ENCODE data around the gene EML4. TPM values are rescaled to one million over a fixed set of nuclear protein-coding genes. Genes with fewer than 3 reads are reported as not detected.

Gene EML4
- total and polyA plus RNA-seq, 10 of the 15 experiments (the other 5 are each of a cell fraction or from before 2014, with no cell fraction given): 23.1 to 91.3 (median 77.4) TPM

DNA sequence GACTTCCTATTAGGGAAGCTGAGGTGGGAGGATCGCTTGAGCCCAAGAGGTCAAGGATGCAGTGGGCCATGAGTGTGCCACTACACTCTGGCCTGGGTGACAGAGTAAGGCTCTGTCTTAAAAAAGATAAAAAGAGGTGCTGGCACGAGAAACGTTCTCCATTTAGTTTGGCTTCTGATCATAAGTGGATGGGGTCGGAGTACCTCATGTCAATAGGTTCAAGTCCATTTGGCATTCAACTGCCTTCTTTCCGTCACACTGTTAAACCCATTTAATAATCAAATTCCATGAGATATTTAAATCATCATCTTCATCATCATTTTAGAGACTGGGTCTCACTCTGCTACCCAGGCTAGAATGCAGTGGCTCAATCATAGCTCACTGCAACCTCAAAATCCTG is 182.7 kb downstream of the EML4 start (continued):
- TF ChIP-seq, protein P1, sequence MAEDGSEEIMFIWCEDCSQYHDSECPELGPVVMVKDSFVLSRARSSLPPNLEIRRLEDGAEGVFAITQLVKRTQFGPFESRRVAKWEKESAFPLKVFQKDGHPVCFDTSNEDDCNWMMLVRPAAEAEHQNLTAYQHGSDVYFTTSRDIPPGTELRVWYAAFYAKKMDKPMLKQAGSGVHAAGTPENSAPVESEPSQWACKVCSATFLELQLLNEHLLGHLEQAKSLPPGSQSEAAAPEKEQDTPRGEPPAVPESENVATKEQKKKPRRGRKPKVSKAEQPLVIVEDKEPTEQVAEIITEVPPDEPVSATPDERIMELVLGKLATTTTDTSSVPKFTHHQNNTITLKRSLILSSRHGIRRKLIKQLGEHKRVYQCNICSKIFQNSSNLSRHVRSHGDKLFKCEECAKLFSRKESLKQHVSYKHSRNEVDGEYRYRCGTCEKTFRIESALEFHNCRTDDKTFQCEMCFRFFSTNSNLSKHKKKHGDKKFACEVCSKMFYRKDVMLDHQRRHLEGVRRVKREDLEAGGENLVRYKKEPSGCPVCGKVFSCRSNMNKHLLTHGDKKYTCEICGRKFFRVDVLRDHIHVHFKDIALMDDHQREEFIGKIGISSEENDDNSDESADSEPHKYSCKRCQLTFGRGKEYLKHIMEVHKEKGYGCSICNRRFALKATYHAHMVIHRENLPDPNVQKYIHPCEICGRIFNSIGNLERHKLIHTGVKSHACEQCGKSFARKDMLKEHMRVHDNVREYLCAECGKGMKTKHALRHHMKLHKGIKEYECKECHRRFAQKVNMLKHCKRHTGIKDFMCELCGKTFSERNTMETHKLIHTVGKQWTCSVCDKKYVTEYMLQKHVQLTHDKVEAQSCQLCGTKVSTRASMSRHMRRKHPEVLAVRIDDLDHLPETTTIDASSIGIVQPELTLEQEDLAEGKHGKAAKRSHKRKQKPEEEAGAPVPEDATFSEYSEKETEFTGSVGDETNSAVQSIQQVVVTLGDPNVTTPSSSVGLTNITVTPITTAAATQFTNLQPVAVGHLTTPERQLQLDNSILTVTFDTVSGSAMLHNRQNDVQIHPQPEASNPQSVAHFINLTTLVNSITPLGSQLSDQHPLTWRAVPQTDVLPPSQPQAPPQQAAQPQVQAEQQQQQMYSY (CRISPR knock-in tag; IDR thresholded peaks at IDR 0.05): no peak
- TF ChIP-seq, protein P2, sequence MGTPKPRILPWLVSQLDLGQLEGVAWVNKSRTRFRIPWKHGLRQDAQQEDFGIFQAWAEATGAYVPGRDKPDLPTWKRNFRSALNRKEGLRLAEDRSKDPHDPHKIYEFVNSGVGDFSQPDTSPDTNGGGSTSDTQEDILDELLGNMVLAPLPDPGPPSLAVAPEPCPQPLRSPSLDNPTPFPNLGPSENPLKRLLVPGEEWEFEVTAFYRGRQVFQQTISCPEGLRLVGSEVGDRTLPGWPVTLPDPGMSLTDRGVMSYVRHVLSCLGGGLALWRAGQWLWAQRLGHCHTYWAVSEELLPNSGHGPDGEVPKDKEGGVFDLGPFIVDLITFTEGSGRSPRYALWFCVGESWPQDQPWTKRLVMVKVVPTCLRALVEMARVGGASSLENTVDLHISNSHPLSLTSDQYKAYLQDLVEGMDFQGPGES (IDR thresholded peaks at IDR 0.05): no peak
- TF ChIP-seq RB1 (IDR thresholded peaks at IDR 0.05; ENCODE audit: borderline replicate concordance): no peak
- no peak for TF ChIP-seq NFYB (IDR thresholded peaks at IDR 0.05; ENCODE audit: insufficient read depth, low read depth, low read length)
- no peak for TF ChIP-seq BHLHE40 (IDR thresholded peaks at IDR 0.05; ENCODE audit: borderline replicate concordance in 1 of 2, low read depth in 2 of 2, low read length in 1 of 2)

DNA sequence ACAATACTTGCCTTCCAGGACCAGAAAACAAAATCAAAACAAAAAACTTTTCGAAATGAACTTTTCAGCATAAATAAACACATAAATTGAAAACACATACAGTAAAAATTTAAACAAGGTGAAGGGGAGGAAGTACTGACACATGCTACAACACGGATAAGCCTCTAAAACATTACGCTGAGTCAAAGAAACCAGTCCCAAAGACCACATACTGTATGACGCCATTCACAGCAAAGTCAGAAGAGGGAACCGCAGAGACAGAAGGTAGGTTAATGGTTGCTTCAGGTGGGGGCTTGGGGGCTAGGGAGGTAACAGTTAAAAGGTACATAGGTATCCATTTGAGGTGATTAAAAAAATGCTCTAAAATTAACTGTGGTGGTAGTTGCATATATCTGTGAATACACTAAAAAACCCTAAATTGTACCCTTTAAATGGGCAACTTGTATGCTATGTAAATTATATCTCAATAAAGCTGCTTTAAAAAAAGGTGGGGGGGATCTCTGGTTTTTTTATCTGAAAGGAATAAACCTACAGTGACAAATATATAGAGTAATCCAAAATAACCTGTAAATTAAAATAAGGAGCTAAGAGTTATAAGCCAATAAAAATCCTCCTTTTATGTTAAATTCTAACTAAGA is 184.8 kb downstream of the EML4 start:
- Histone ChIP-seq H3K79me2 (ENCODE audit: control insufficient read depth, insufficient read depth, low read length) (peaks cover 51% of the 10 kb centered on the region), H3K4me2 (ENCODE audit: control insufficient read depth, insufficient read depth) (no peak overlapping the region), H2AFZ (ENCODE audit: control insufficient read depth, low read depth, low read length) (no peak overlapping the region), H3K9ac (ENCODE audit: control insufficient read depth, insufficient read depth, low read length) (no peak overlapping the region), H3K27ac (ENCODE audit: control insufficient read depth, insufficient read depth) (no peak overlapping the region), H3K27me3 (replicated peaks in 1 of 2; ENCODE audit: control insufficient read depth in 2 of 2, insufficient read depth in 2 of 2, low read length in 1 of 2) (no peaks in the 10 kb centered on the region), H3K4me1 (ENCODE audit: control insufficient read depth, insufficient read depth, low read length) (0 out of 2 replicates have a peak, but pooled peaks cover under 1% of the 10 kb centered on the region), H4K20me1 (ENCODE audit: control insufficient read depth, insufficient read depth) (no peaks in the 10 kb centered on the region), H3K4me3 (no peak overlapping the region), H3K36me3 (ENCODE audit: control insufficient read depth in 2 of 2, insufficient read depth in 2 of 2, low read length in 1 of 2) (peaks cover 2 to 6% of the 10 kb centered on the region in 2 experiments; a peak in 2 of 4 replicates), H3K9me3 (replicated peaks; ENCODE audit: control insufficient read depth, insufficient read depth, low read length) (no peaks in the 10 kb centered on the region)
- WGBS (ENCODE audit: insufficient coverage, insufficient replicate concordance, low lambda C conversion rate, missing lambda C conversion rate): 98% methylated on average over 5 of the region's 5 CpGs
- ChIA-PET POLR2A (no interaction called here), SMC1A (ENCODE audit: uncharacterized antibody, unreplicated experiment) (interaction anchor here (1.0 kb wide), 1 partner anchor 31 kb away, joined by 3 read pairs; no protein-coding TSS in a partner anchor), CTCF (no interaction called here), RAD21 (ENCODE audit: unreplicated experiment) (interaction anchor here (0.6 kb wide), 1 partner anchor 198 kb away, joined by 3 read pairs; no protein-coding TSS in a partner anchor)
- ATAC-seq: no peak
- in situ Hi-C loops (cut with MboI): no loop called here
- no TSS peak for BruUV-seq (replicated peaks)
- no peak for DNase-seq (ENCODE audit: low read depth, low spot score)
- intact Hi-C loops (cut with micrococcal nuclease; ENCODE audit: unreplicated experiment): no loop called here
- FAIRE-seq: no peak
- TF ChIP-seq EZH2 (IDR thresholded peaks at IDR 0.05; ENCODE audit: borderline replicate concordance, control insufficient read depth, low read depth, low read length) (no peak), IKZF1 (conservative IDR thresholded peaks at IDR 0.05) (no peak), TCF12 (IDR thresholded peaks at IDR 0.05; ENCODE audit: low read depth, low read length) (no peak), CHD4 (IDR thresholded peaks at IDR 0.05) (no peak), HDGF (IDR thresholded peaks at IDR 0.05) (no peak), TAF1 (IDR thresholded peaks at IDR 0.05; ENCODE audit: borderline replicate concordance, low read depth, low read length) (no peak), PML (IDR thresholded peaks at IDR 0.05; ENCODE audit: low read length) (no peak), JUNB (IDR thresholded peaks at IDR 0.05) (no peak), POLR2AphosphoS5 (IDR thresholded peaks at IDR 0.05; ENCODE audit: low read length) (no peak)
- TF ChIP-seq, protein P3, sequence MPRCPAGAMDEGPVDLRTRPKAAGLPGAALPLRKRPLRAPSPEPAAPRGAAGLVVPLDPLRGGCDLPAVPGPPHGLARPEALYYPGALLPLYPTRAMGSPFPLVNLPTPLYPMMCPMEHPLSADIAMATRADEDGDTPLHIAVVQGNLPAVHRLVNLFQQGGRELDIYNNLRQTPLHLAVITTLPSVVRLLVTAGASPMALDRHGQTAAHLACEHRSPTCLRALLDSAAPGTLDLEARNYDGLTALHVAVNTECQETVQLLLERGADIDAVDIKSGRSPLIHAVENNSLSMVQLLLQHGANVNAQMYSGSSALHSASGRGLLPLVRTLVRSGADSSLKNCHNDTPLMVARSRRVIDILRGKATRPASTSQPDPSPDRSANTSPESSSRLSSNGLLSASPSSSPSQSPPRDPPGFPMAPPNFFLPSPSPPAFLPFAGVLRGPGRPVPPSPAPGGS (IDR thresholded peaks at IDR 0.05; ENCODE audit: borderline replicate concordance, insufficient read depth, low read depth, low read length, poor library complexity, severe bottlenecking): no peak
- TF ChIP-seq, protein P2 (IDR thresholded peaks at IDR 0.05): no peak
